A549 treated with RU486 at 1 μM for 4 hours (cell line): ENCODE measurements around the gene C11orf21. TPM values are rescaled to one million over a fixed set of nuclear protein-coding genes. Genes with fewer than 3 reads are reported as not detected.

ENCODE experiments used
- total RNA-seq: library from RNA; stranded (reverse); fragments of 200-300 nt; extraction: Qiagen RNA extraction; gene quantifications from 5 replicates; pipeline ENCODE4 v1.2.3, GENCODE V29; 2022; ENCODE audit warnings: low read depth

C11orf21 gene
- not detected in 5 replicates for total RNA-seq

GRCh38 chr11:2301631-2302305, at the start of gene C11orf21, which contains the start of gene TSPAN32:
Gene C11orf21 (minus strand): TSS chr11:2301918. CDS start chr11:2301808, 110 bp downstream.
Gene TSPAN32 (plus strand): TSS chr11:2302013. CDS start chr11:2302150, 137 bp downstream.

GRCh38 chr11:2270322-2271076, 31.2 kb downstream of the C11orf21 start, which contains the start of gene ASCL2:
Gene ASCL2 (minus strand): TSS chr11:2270588. CDS start chr11:2270332, 256 bp downstream.

Other genes with a start within 250 kb of the C11orf21 start
- gene IGF2, start 162.5 kb downstream of the C11orf21 start, total RNA-seq = 1.4 to 4.4 TPM (median 2.4 TPM) in 5 replicates
- gene INS, start 140.7 kb downstream of the C11orf21 start, total RNA-seq = not detected in 5 replicates
- 0.13 TPM in 1 of 5 replicates, not detected in the others for gene TH, start 130.1 kb downstream of the C11orf21 start, total RNA-seq
- 0.08 to 0.09 TPM in 2 of 5 replicates, not detected in the others for gene ASCL2, start 31.3 kb downstream of the C11orf21 start, total RNA-seq
- not detected in 5 replicates for gene TSPAN32, start 95 bp upstream of the C11orf21 start, total RNA-seq
- gene CD81, start 75.4 kb upstream of the C11orf21 start, total RNA-seq = 280 to 415 TPM (median 398 TPM) in 5 replicates
- gene TSSC4, start 98.8 kb upstream of the C11orf21 start, total RNA-seq = 43.6 to 72.9 TPM (median 66.2 TPM) in 5 replicates
- gene TRPM5, start 142.6 kb upstream of the C11orf21 start, total RNA-seq = not detected in 5 replicates
- gene KCNQ1, start 143.1 kb upstream of the C11orf21 start, total RNA-seq = 0.19 to 0.54 TPM (median 0.40 TPM) in 5 replicates